HCT116 (cell line): Measurements from ENCODE around the gene NCKAP5.

Source experiments
- CTCF ChIP-seq, 3 experiments: fragments of 200-600 bp in 1 of 3; sonication (generic) in 1 of 3; IDR thresholded peaks in 2 of 3; conservative IDR thresholded peaks in 1 of 3; 2 replicates each; pipeline ENCODE4 v1.5.1; 2012 to 2017; ENCODE audit warnings: low read depth in 2 of 3, low read length in 2 of 3, antibody characterized with exemption in 1 of 3, borderline replicate concordance in 1 of 3, control low read depth in 1 of 3, mild to moderate bottlenecking in 1 of 3, mixed read lengths in 1 of 3, mixed run types in 1 of 3, moderate library complexity in 1 of 3; ENCODE audit not compliant: insufficient read depth in 1 of 3
- EGR1 ChIP-seq: IDR thresholded peaks from 2 replicates; pipeline ENCODE4 v1.6.1; 2012; ENCODE audit warnings: low read depth
- EZH2 ChIP-seq: fragments of 200-600 bp; sonication (generic); IDR thresholded peaks from 2 replicates; pipeline ENCODE4 v1.6.1; 2017; ENCODE audit warnings: antibody characterized with exemption, mixed run types
- EZH2phosphoT487 ChIP-seq: fragments of 200-600 bp; IDR thresholded peaks from 2 replicates; pipeline ENCODE4 v1.6.1; 2018; ENCODE audit warnings: antibody characterized with exemption, borderline replicate concordance
- JUND ChIP-seq: IDR thresholded peaks from 2 replicates; pipeline ENCODE4 v1.6.1; 2012
- MAX ChIP-seq: IDR thresholded peaks from 2 replicates; pipeline ENCODE4 v1.6.1; 2012
- POLR2A ChIP-seq: IDR thresholded peaks from 2 replicates; pipeline ENCODE4 v1.7.0; 2011; ENCODE audit warnings: borderline replicate concordance; ENCODE audit not compliant: insufficient read depth, insufficient read length; ENCODE audit errors: extremely low read depth
- REST ChIP-seq: IDR thresholded peaks from 2 replicates; pipeline ENCODE4 v1.6.1; 2012; ENCODE audit warnings: low read depth
- SIN3A ChIP-seq: IDR thresholded peaks from 2 replicates; pipeline ENCODE4 v1.6.1; 2012; ENCODE audit warnings: low read depth
- YY1 ChIP-seq: IDR thresholded peaks from 2 replicates; pipeline ENCODE4 v1.6.1; 2011; ENCODE audit warnings: low read length, low read depth, moderate library complexity, mild to moderate bottlenecking; ENCODE audit not compliant: insufficient replicate concordance; ENCODE audit errors: extremely low read depth
- ZBTB33 ChIP-seq: IDR thresholded peaks from 2 replicates; pipeline ENCODE4 v1.6.1; 2011; ENCODE audit warnings: mild to moderate bottlenecking, low read length, moderate library complexity; ENCODE audit not compliant: insufficient replicate concordance; ENCODE audit errors: extremely low read depth
- ZNF274 ChIP-seq: fragments of 200-500 bp; sonication (Bioruptor generic); IDR thresholded peaks from 2 replicates; pipeline ENCODE4 v1.6.1; 2014; ENCODE audit warnings: mild to moderate bottlenecking, low read depth, low read length, inconsistent platforms

- TF ChIP-seq CTCF (IDR thresholded peaks at IDR 0.05 in 2 of 3, conservative IDR thresholded peaks at IDR 0.05 in 1 of 3; ENCODE audit: borderline replicate concordance in 1 of 3, insufficient read depth in 1 of 3, low read depth in 2 of 3, low read length in 2 of 3), result no peak
- TF ChIP-seq ZNF274, result no peak
- no peak for TF ChIP-seq YY1
- TF ChIP-seq SIN3A, result no peak
- no peak for TF ChIP-seq ZBTB33
- TF ChIP-seq MAX, result no peak
- TF ChIP-seq EZH2, result no peak
- no peak for TF ChIP-seq EGR1
- no peak for TF ChIP-seq POLR2A
- TF ChIP-seq REST, result no peak
- TF ChIP-seq JUND, result no peak
- no peak for TF ChIP-seq EZH2phosphoT487
These were observed 245.4 kb downstream of the NCKAP5 start for GRCh38 chr2:133322909-133323308.
